Measurements from ENCODE around the gene RPL9. TPM values are rescaled to one million over a fixed set of nuclear protein-coding genes. Genes with fewer than 3 reads are reported as not detected.
A peak's percentile ranks its signal among the peaks of the same experiment; 100 is the strongest.

The RPL9 gene
- total RNA-seq, 1 donor from 2014 or later = 6,069 TPM

DNA sequence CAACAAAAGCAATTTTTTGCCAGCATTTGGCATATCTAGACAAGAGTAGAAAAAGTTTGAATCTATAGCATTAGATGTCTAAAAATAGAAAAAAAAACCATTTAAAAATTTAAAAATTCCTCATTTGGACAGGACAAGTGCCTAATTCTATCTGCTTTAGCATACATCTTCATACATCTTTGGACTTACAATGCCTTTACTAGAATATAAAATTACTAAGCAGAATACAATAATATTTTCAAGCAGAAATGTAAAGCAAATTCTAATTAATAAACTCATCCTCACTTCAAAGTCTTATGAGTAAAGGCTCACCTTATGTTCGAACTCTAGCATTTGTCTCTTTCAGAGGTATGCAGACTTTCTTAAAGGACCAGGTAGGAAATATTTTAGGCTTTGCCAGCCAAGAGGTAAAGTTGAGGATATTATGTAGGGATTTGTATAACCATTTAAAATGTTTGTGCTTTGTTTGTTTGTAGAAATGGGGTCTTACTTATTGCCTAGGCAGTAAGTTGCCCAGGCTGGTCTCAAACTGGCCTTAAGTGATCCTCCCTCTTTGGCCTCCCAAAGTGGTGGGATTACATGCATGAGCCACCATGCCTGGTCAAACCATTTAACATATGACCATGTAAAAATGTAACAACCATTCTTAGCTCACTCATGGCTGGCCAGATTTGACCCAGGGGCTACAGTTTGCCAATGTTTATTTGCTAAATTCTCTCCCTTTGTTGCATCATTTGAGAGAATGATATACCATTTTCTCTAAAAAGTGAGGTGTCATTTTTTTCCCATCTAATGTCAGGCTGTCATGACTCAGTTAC, 39.4 kb upstream of the RPL9 start:
- Histone ChIP-seq H3K27me3 (ENCODE audit: control insufficient read depth, insufficient read depth, low read length) (no peaks in the 10 kb centered on the region), H3K36me3 (ENCODE audit: control insufficient read depth, insufficient read depth, low read length) (peaks cover 4% of the 10 kb centered on the region), H3K4me3 (ENCODE audit: low read depth, low read length) (no peak overlapping the region)
- FAIRE-seq (no peak), DNase-seq (ENCODE audit: low read depth) (no peak)
- TF ChIP-seq CTCF (IDR thresholded peaks at IDR 0.05; ENCODE audit: insufficient read depth, low read length, severe bottlenecking) = no peak

DNA sequence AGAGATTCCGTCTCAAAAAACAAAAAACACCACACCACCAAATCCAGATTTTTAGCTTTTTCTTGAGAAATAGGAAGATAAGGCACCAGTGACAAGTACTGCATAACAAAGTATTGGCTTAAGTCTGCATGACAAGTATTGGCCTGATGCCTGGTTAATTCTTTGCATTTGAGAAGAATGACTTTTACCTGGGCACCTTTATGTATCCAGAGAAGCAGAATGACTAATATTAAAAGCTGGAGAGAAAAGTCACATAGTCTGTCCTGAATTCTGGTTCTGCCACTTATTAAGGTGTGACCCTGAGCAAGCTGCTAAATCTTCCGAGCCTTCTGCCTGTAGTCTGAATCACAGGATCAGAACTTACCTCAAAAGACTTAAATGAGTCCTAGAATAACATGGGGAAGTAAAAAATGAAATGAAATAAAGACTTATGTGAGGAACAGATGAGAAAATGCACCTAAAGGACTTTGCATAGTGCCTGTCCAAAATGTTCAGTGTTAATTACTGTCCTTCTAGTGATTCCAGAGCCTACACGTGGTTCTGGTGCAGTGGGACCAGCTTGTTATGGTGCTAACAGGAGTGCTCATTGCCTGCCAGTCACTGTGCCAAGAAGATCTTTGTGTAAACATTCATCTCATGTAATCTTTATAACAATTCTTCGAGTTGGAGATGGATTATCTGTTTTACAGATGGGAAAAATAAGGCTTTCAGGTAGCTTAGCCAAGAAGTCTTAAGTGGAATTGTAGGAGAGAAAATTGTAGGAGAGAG, 36.9 kb upstream of the RPL9 start:
- no peak for TF ChIP-seq CTCF (IDR thresholded peaks at IDR 0.05; ENCODE audit: insufficient read depth, low read length, severe bottlenecking)
- Histone ChIP-seq H3K36me3 (ENCODE audit: control insufficient read depth, insufficient read depth, low read length) (no peaks in the 10 kb centered on the region), H3K4me3 (ENCODE audit: low read depth, low read length) (no peak overlapping the region), H3K27me3 (ENCODE audit: control insufficient read depth, insufficient read depth, low read length) (no peaks in the 10 kb centered on the region)
- peak; percentile 94 for DNase-seq (ENCODE audit: low read depth)
- no peak for FAIRE-seq

DNA sequence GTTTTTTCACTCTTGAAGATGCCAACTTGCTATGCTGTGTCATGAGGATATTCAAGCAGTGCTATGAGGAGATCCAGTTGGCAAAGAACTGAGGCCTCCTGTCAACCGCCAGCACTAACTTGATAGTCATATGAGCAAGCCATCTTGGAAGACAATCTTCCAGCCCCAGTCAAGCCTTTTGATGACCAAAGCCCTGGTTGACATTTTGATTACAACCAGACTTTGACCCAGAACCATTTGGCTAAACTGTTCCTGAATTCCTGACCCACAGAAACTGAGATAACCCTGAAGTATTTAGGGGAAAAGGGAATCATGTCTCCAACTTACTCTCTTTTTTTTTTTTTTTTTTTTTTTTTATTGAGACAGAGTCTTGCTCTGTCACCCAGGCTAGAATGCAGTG, 35.6 kb upstream of the RPL9 start:
- H3K36me3 ChIP-seq (ENCODE audit: control insufficient read depth, insufficient read depth, low read length) = no peaks in the 10 kb centered on the region
- DNase-seq (ENCODE audit: low read depth) = no peak
- no peaks in the 10 kb centered on the region for H3K27me3 ChIP-seq (ENCODE audit: control insufficient read depth, insufficient read depth, low read length)
- no peak for TF ChIP-seq CTCF (IDR thresholded peaks at IDR 0.05; ENCODE audit: insufficient read depth, low read length, severe bottlenecking)
- no peak overlapping the region for H3K4me3 ChIP-seq (ENCODE audit: low read depth, low read length)
- no peak for FAIRE-seq

DNA sequence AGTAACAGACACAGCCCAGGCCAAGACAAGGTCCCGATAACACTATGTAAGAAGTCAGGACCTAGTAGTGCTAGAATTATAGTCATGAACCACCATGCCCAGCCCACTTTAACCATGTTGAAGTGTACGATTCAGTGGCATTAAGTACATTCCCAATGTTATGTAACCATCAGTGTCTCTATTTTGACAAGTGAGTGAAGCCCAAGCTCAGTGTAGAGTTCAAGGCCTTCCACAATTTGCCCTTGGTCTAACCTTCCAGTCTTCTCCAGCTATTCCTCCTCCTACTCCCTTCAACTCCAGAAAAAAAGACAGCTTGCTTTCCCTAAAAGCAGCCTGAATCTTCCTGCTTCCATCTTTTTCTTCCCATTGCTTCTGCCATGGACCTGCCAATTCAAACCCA, 31.6 kb upstream of the RPL9 start:
- no peak for TF ChIP-seq CTCF (IDR thresholded peaks at IDR 0.05; ENCODE audit: insufficient read depth, low read length, severe bottlenecking)
- no peak for FAIRE-seq

GRCh38 chr4:39486221-39486804, 27.6 kb upstream of the RPL9 start:
- Histone ChIP-seq H3K36me3 (ENCODE audit: control insufficient read depth, insufficient read depth, low read length) (no peaks in the 10 kb centered on the region), H3K4me3 (ENCODE audit: low read depth, low read length) (no peak overlapping the region), H3K27me3 (ENCODE audit: control insufficient read depth, insufficient read depth, low read length) (no peaks in the 10 kb centered on the region)
- DNase-seq (ENCODE audit: low read depth) (no peak), FAIRE-seq (no peak)
- TF ChIP-seq CTCF (IDR thresholded peaks at IDR 0.05; ENCODE audit: insufficient read depth, low read length, severe bottlenecking) = no peak

More for the DNA sequence above, 31.6 kb upstream of the RPL9 start:
- H3K4me3 ChIP-seq (ENCODE audit: low read depth, low read length) = no peak overlapping the region
- H3K36me3 ChIP-seq (ENCODE audit: control insufficient read depth, insufficient read depth, low read length) = no peaks in the 10 kb centered on the region
- no peak for DNase-seq (ENCODE audit: low read depth)
- H3K27me3 ChIP-seq (ENCODE audit: control insufficient read depth, insufficient read depth, low read length) = no peaks in the 10 kb centered on the region
